HG03066 (cell line): ENCODE results near the gene EDEM2.
A peak's percentile ranks its signal among the peaks of the same experiment; 100 is the strongest.
"Not testable (repeated sequence)": the region's sequence is repeated elsewhere in the genome, so short reads cannot be mapped to it uniquely, and the experiment has no call there.

ENCODE experiments used
- ATAC-seq: cut with Tn5 transposase; IDR thresholded peaks from one replicate; pipeline ENCODE4 v1.9.1; 2021; ENCODE audit warnings: low read depth; ENCODE audit not compliant: unreplicated experiment

EDEM2 gene

GRCh38 chr20:35171753-35172433 is 24.8 kb upstream of the EDEM2 start, which contains the start of gene PROCR:
TSS of gene PROCR (plus strand) at chr20:35172072. CDS start at chr20:35172155, 83 bp downstream.
- ATAC-seq, result no peak

- no peak for ATAC-seq
These were observed 24.3 kb upstream of the EDEM2 start for GRCh38 chr20:35171438-35171752.

GRCh38 chr20:35168701-35169409 is 21.7 kb upstream of the EDEM2 start:
- ATAC-seq, result not testable (repeated sequence)

- no peak for ATAC-seq
These were observed 20.7 kb upstream of the EDEM2 start for GRCh38 chr20:35167787-35168186.

- no peak for ATAC-seq
These were observed 19.2 kb upstream of the EDEM2 start for GRCh38 chr20:35166242-35166830.

GRCh38 chr20:35165221-35166185 is 18.4 kb upstream of the EDEM2 start:
- no peak for ATAC-seq

- ATAC-seq, result not testable (repeated sequence)
These were observed 17.4 kb upstream of the EDEM2 start for GRCh38 chr20:35164531-35164930.

GRCh38 chr20:35160341-35160740 is 13.2 kb upstream of the EDEM2 start:
- ATAC-seq, result not testable (repeated sequence)

GRCh38 chr20:35156978-35157377 is 9.8 kb upstream of the EDEM2 start:
- ATAC-seq, result no peak

- no peak for ATAC-seq
These were observed 8.8 kb upstream of the EDEM2 start for GRCh38 chr20:35155936-35156335.

GRCh38 chr20:35151736-35152135 is 4.6 kb upstream of the EDEM2 start:
- ATAC-seq, result no peak

GRCh38 chr20:35150846-35151579 is 3.9 kb upstream of the EDEM2 start:
- ATAC-seq, result no peak

GRCh38 chr20:35147575-35148071 is 487 bp upstream of the EDEM2 start:
- ATAC-seq, result peak; percentile 26

- ATAC-seq, result peak; percentile 6
These were observed 727 bp downstream of the EDEM2 start for GRCh38 chr20:35146299-35146919.

- no peak for ATAC-seq
These were observed 2.0 kb downstream of the EDEM2 start for GRCh38 chr20:35145141-35145564.

GRCh38 chr20:35144694-35145093 is 2.4 kb downstream of the EDEM2 start:
- ATAC-seq, result no peak

- no peak for ATAC-seq
These were observed 11.1 kb downstream of the EDEM2 start for GRCh38 chr20:35135867-35136586.

- no peak for ATAC-seq
These were observed 12.3 kb downstream of the EDEM2 start for GRCh38 chr20:35134880-35135279.

GRCh38 chr20:35134472-35134871 is 12.7 kb downstream of the EDEM2 start:
- ATAC-seq, result no peak
